ENCODE results near the gene VHLL. TPM values are rescaled to one million over a fixed set of nuclear protein-coding genes. Genes with fewer than 3 reads are reported as not detected.
A peak's percentile ranks its signal among the peaks of the same experiment; 100 is the strongest.
"Not testable (repeated sequence)": the region's sequence is repeated elsewhere in the genome, so short reads cannot be mapped to it uniquely, and the experiment has no call there.

Gene VHLL
- not detected in 2 replicates for total RNA-seq (2014; rRNA removed; shearing (Covaris generic))

- no peak for DNase-seq (ENCODE audit: low spot score)
Measured at GRCh38 chr1:156298852-156299357, at the start of gene VHLL. Gene VHLL, minus strand, starts transcription at chr1:156299307. Its CDS starts 118 bp downstream, at chr1:156299189.

GRCh38 chr1:156347331-156347730 lies 48.2 kb upstream of the VHLL start:
- no peak for DNase-seq (ENCODE audit: low spot score)

GRCh38 chr1:156346636-156347035 lies 47.5 kb upstream of the VHLL start:
- no peak for DNase-seq (ENCODE audit: low spot score)

- DNase-seq (ENCODE audit: low spot score): not testable (repeated sequence)
Measured at GRCh38 chr1:156346035-156346434, 46.9 kb upstream of the VHLL start.

GRCh38 chr1:156344409-156344808 lies 45.3 kb upstream of the VHLL start:
- DNase-seq (ENCODE audit: low spot score): no peak

- no peak for DNase-seq (ENCODE audit: low spot score)
Measured at GRCh38 chr1:156342166-156342955, 43.3 kb upstream of the VHLL start.

- DNase-seq (ENCODE audit: low spot score): peak; percentile 99
Measured at GRCh38 chr1:156338180-156338976, 39.3 kb upstream of the VHLL start, which contains the start of the genes CCT3 and TSACC. Gene CCT3, minus strand, starts transcription at chr1:156338292. Its CDS starts 108 bp downstream, at chr1:156338184. Gene TSACC, plus strand, starts transcription at chr1:156338526. Its CDS starts 1,232 bp downstream, at chr1:156339758.

- no peak for DNase-seq (ENCODE audit: low spot score)
Measured at GRCh38 chr1:156337888-156338179, 38.7 kb upstream of the VHLL start.

- no peak for DNase-seq (ENCODE audit: low spot score)
Measured at GRCh38 chr1:156337052-156337887, 38.2 kb upstream of the VHLL start.

GRCh38 chr1:156336242-156336641 lies 37.1 kb upstream of the VHLL start:
- DNase-seq (ENCODE audit: low spot score): peak; percentile 10

GRCh38 chr1:156323179-156323578 lies 24.1 kb upstream of the VHLL start:
- not testable (repeated sequence) for DNase-seq (ENCODE audit: low spot score)

- DNase-seq (ENCODE audit: low spot score): no peak
Measured at GRCh38 chr1:156320560-156320959, 21.5 kb upstream of the VHLL start.

GRCh38 chr1:156319664-156320063 lies 20.6 kb upstream of the VHLL start:
- DNase-seq (ENCODE audit: low spot score): peak; percentile 69

- DNase-seq (ENCODE audit: low spot score): no peak
Measured at GRCh38 chr1:156316909-156317308, 17.8 kb upstream of the VHLL start.

- no peak for DNase-seq (ENCODE audit: low spot score)
Measured at GRCh38 chr1:156310962-156311361, 11.9 kb upstream of the VHLL start.

- DNase-seq (ENCODE audit: low spot score): no peak
Measured at GRCh38 chr1:156308078-156308477, 9.0 kb upstream of the VHLL start.

GRCh38 chr1:156305215-156305614 lies 6.1 kb upstream of the VHLL start:
- DNase-seq (ENCODE audit: low spot score): no peak

GRCh38 chr1:156303241-156303640 lies 4.1 kb upstream of the VHLL start:
- no peak for DNase-seq (ENCODE audit: low spot score)

- DNase-seq (ENCODE audit: low spot score): peak; percentile 58
Measured at GRCh38 chr1:156295391-156295947, 3.6 kb downstream of the VHLL start, which contains the start of gene GLMP. Gene GLMP, minus strand, starts transcription at chr1:156295679. Its CDS starts 34 bp downstream, at chr1:156295645.

GRCh38 chr1:156293895-156294294 lies 5.2 kb downstream of the VHLL start:
- DNase-seq (ENCODE audit: low spot score): no peak

- DNase-seq (ENCODE audit: low spot score): no peak
Measured at GRCh38 chr1:156293098-156293434, 6.0 kb downstream of the VHLL start.

Data from HT-29 (cell line).